HCT116 (cell line): ENCODE data around the gene CENPB.

ENCODE experiments used
- EZH2 ChIP-seq: fragments of 200-600 bp; sonication (generic); IDR thresholded peaks from 2 replicates; pipeline ENCODE4 v1.6.1; 2017; ENCODE audit warnings: antibody characterized with exemption, mixed run types
- MAX ChIP-seq: IDR thresholded peaks from 2 replicates; pipeline ENCODE4 v1.6.1; 2012
- POLR2A ChIP-seq: IDR thresholded peaks from 2 replicates; pipeline ENCODE4 v1.7.0; 2011; ENCODE audit warnings: borderline replicate concordance; ENCODE audit not compliant: insufficient read depth, insufficient read length; ENCODE audit errors: extremely low read depth
- RAD21 ChIP-seq: IDR thresholded peaks from 2 replicates; pipeline ENCODE4 v1.6.1; 2012; ENCODE audit warnings: low read depth, mild to moderate bottlenecking
- ZNF274 ChIP-seq: fragments of 200-500 bp; sonication (Bioruptor generic); IDR thresholded peaks from 2 replicates; pipeline ENCODE4 v1.6.1; 2014; ENCODE audit warnings: mild to moderate bottlenecking, low read depth, low read length, inconsistent platforms
- TF ChIP-seq, protein P1 (sequence below), 3 experiments: fragments of 200-600 bp in 1 of 3; sonication (generic) in 1 of 3; IDR thresholded peaks in 2 of 3; conservative IDR thresholded peaks in 1 of 3; 2 replicates each; pipeline ENCODE4 v1.5.1; 2012 to 2017; ENCODE audit warnings: low read depth in 2 of 3, low read length in 2 of 3, antibody characterized with exemption in 1 of 3, borderline replicate concordance in 1 of 3, control low read depth in 1 of 3, mild to moderate bottlenecking in 1 of 3, mixed read lengths in 1 of 3, mixed run types in 1 of 3, moderate library complexity in 1 of 3; ENCODE audit not compliant: insufficient read depth in 1 of 3

DNA sequence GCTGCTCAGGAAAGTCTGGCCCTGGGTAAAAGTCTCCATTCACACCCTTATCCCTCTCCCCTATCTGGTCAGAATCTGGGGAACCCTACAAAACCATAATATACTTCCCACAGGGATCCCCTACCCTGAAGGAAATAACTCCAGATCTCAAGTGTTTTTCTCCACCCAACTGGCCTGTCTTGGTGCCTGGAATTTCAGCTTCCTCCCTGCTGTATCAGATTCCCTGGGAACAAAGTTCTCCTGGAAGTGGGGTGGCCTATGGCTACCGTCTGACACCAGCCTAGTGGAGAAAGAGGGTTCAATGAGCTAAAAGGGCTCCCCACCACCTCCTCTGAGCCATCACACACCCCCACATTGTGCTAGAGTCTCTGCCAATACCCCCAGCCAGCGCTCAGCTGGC is 39.1 kb downstream of the CENPB start:
- TF ChIP-seq POLR2A (no peak), ZNF274 (no peak), MAX (no peak), RAD21 (no peak), EZH2 (no peak)
- TF ChIP-seq, protein P1, sequence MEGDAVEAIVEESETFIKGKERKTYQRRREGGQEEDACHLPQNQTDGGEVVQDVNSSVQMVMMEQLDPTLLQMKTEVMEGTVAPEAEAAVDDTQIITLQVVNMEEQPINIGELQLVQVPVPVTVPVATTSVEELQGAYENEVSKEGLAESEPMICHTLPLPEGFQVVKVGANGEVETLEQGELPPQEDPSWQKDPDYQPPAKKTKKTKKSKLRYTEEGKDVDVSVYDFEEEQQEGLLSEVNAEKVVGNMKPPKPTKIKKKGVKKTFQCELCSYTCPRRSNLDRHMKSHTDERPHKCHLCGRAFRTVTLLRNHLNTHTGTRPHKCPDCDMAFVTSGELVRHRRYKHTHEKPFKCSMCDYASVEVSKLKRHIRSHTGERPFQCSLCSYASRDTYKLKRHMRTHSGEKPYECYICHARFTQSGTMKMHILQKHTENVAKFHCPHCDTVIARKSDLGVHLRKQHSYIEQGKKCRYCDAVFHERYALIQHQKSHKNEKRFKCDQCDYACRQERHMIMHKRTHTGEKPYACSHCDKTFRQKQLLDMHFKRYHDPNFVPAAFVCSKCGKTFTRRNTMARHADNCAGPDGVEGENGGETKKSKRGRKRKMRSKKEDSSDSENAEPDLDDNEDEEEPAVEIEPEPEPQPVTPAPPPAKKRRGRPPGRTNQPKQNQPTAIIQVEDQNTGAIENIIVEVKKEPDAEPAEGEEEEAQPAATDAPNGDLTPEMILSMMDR (IDR thresholded peaks at IDR 0.05 in 2 of 3, conservative IDR thresholded peaks at IDR 0.05 in 1 of 3; ENCODE audit: borderline replicate concordance in 1 of 3, insufficient read depth in 1 of 3, low read depth in 2 of 3, low read length in 2 of 3) = no peak
